ENCODE results near the gene CCNI.

CCNI gene, protein sequence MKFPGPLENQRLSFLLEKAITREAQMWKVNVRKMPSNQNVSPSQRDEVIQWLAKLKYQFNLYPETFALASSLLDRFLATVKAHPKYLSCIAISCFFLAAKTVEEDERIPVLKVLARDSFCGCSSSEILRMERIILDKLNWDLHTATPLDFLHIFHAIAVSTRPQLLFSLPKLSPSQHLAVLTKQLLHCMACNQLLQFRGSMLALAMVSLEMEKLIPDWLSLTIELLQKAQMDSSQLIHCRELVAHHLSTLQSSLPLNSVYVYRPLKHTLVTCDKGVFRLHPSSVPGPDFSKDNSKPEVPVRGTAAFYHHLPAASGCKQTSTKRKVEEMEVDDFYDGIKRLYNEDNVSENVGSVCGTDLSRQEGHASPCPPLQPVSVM

GRCh38 chr4:77075869-77076799 lies at the start of gene CCNI:
TSS of gene CCNI (minus strand) at chr4:77075989. CDS start at chr4:77066362, 9,627 bp downstream.
- H3K4me3 ChIP-seq (ENCODE audit: low read depth, low read length), result peak within 1 kb of the TSS; percentile 71
- DNase-seq (ENCODE audit: low read depth), result peak; percentile 96
- no peak for TF ChIP-seq CTCF (IDR thresholded peaks at IDR 0.05; ENCODE audit: control insufficient read depth, extremely low read depth, insufficient read depth)

- H3K4me3 ChIP-seq (ENCODE audit: low read depth, low read length), result no peak overlapping the region
- no peak for TF ChIP-seq CTCF (IDR thresholded peaks at IDR 0.05; ENCODE audit: control insufficient read depth, extremely low read depth, insufficient read depth)
- DNase-seq (ENCODE audit: low read depth), result no peak
Measured at GRCh38 chr4:77124576-77124975, 48.8 kb upstream of the CCNI start.

DNA sequence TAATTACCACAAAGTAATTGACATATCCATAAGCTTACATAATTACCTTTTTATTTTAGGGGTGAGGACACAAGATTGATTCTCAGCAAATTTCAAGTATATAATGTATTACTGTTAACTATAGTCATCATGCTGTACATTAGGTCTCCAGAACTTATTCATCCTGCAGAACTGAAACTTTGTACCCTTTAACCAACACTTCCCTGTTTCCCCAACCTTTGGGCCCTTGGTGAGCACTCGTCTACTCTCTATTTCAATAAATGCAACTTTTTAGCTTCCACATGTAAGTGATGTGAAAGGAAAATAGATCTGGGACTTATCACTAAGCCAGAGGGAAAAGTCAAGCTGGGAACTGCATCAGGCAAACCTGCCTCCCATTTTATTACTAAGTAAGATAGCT lies 47.6 kb upstream of the CCNI start:
- DNase-seq (ENCODE audit: low read depth), result no peak
- no peak overlapping the region for H3K4me3 ChIP-seq (ENCODE audit: low read depth, low read length)
- TF ChIP-seq CTCF (IDR thresholded peaks at IDR 0.05; ENCODE audit: control insufficient read depth, extremely low read depth, insufficient read depth), result no peak

GRCh38 chr4:77122656-77123055 lies 46.9 kb upstream of the CCNI start:
- TF ChIP-seq CTCF (IDR thresholded peaks at IDR 0.05; ENCODE audit: control insufficient read depth, extremely low read depth, insufficient read depth), result no peak
- H3K4me3 ChIP-seq (ENCODE audit: low read depth, low read length), result no peak overlapping the region
- DNase-seq (ENCODE audit: low read depth), result no peak

GRCh38 chr4:77121736-77122240 lies 46.0 kb upstream of the CCNI start:
- no peak for TF ChIP-seq CTCF (IDR thresholded peaks at IDR 0.05; ENCODE audit: control insufficient read depth, extremely low read depth, insufficient read depth)
- DNase-seq (ENCODE audit: low read depth), result no peak
- H3K4me3 ChIP-seq (ENCODE audit: low read depth, low read length), result no peak overlapping the region

DNA sequence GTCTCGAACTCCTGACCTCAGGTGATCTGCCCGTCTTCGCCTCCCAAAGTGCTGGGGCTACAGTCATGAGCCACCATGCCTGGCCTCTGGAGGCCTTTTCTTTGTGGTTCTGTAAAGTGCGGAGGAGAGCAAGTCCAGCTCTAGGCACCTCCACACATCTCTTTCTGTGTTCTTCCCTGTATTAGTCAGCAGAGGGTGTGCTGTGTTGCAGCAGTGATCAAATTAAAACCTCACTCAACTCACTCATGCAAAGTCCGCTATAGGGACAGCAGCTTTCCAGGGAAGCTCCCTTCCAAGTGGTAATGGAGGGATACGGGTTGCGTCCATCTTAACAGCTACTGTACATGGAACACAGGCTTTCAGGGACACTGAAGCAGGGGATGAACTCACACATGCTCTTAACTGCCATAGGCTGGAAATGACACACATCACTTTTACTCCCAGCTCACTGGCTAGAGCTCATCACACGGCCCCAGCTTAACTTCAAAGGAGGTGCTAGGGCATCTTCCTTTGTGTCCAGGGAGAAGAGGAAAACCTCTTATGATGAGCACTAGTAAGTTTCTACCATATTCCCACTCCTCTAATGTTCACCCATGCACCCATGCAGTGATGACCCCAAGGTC lies 45.2 kb upstream of the CCNI start:
- TF ChIP-seq CTCF (IDR thresholded peaks at IDR 0.05; ENCODE audit: control insufficient read depth, extremely low read depth, insufficient read depth), result no peak
- no peak for DNase-seq (ENCODE audit: low read depth)

More for the DNA sequence above, 45.2 kb upstream of the CCNI start:
- no peak overlapping the region for H3K4me3 ChIP-seq (ENCODE audit: low read depth, low read length)

All from LNCaP clone FGC (cell line).